G401 (cell line): ENCODE data around the gene UBR1. TPM values are rescaled to one million over a fixed set of nuclear protein-coding genes. Genes with fewer than 3 reads are reported as not detected.
"Not testable (repeated sequence)": the region's sequence is repeated elsewhere in the genome, so short reads cannot be mapped to it uniquely, and the experiment has no call there.

Source experiments
- DNase-seq: peaks from one replicate; pipeline ENCODE4 v3.0.0-alpha.2; 2015; ENCODE audit warnings: low spot score
- in situ Hi-C: cut with HindIII; loops from 2 replicates; pipeline ENCODE4 v1.10.0; 2016; ENCODE audit warnings: low sequenced_read_pairs, mixed read lengths
- total RNA-seq: library from RNA; depleted of rRNA; stranded (reverse); fragments of >200 nt; shearing (Covaris generic); gene quantifications from 2 replicates; pipeline ENCODE4 v1.2.3, GENCODE V29; 2014; rRNA removed

Gene UBR1
- 7.5 and 18.8 TPM in 2 replicates for total RNA-seq

- DNase-seq = peak; percentile 93
- in situ Hi-C loops = no loop called here
These were observed at the start of gene UBR1 for GRCh38 chr15:43105778-43106485. UBR1 (minus strand) TSS chr15:43106038; CDS start chr15:43106022, 16 bp downstream.

- in situ Hi-C loops = no loop called here
- DNase-seq = no peak
These were observed 47.4 kb upstream of the UBR1 start for GRCh38 chr15:43153269-43153668.

GRCh38 chr15:43151688-43152087 lies 45.9 kb upstream of the UBR1 start:
- in situ Hi-C loops = no loop called here
- DNase-seq = no peak

- in situ Hi-C loops = no loop called here
These were observed 44.5 kb upstream of the UBR1 start for GRCh38 chr15:43150191-43150929.

GRCh38 chr15:43146184-43146583 lies 40.3 kb upstream of the UBR1 start:
- in situ Hi-C loops = no loop called here

More at GRCh38 chr15:43150191-43150929, 44.5 kb upstream of the UBR1 start:
- no peak for DNase-seq

GRCh38 chr15:43144512-43144911 lies 38.7 kb upstream of the UBR1 start:
- in situ Hi-C loops = no loop called here
- no peak for DNase-seq

More at GRCh38 chr15:43146184-43146583, 40.3 kb upstream of the UBR1 start:
- no peak for DNase-seq

- no peak for DNase-seq
- in situ Hi-C loops = no loop called here
These were observed 37.5 kb upstream of the UBR1 start for GRCh38 chr15:43143203-43143941.

GRCh38 chr15:43135351-43135750 lies 29.5 kb upstream of the UBR1 start:
- DNase-seq = peak; percentile 83
- in situ Hi-C loops = no loop called here

GRCh38 chr15:43134157-43134635 lies 28.4 kb upstream of the UBR1 start:
- in situ Hi-C loops = no loop called here
- DNase-seq = peak; percentile 57

- in situ Hi-C loops = no loop called here
These were observed 27.8 kb upstream of the UBR1 start, which contains the start of gene TMEM62 for GRCh38 chr15:43133430-43134156. TMEM62 (plus strand) TSS chr15:43133586; CDS start chr15:43133803, 217 bp downstream.

GRCh38 chr15:43132830-43133429 lies 27.1 kb upstream of the UBR1 start:
- DNase-seq = no peak
- in situ Hi-C loops = no loop called here

More at GRCh38 chr15:43133430-43134156, 27.8 kb upstream of the UBR1 start, which contains the start of gene TMEM62:
- DNase-seq = peak; percentile 86

GRCh38 chr15:43128980-43129335 lies 23.1 kb upstream of the UBR1 start:
- in situ Hi-C loops = no loop called here
- no peak for DNase-seq

- DNase-seq, in situ Hi-C loops: not testable (repeated sequence)
These were observed 22.5 kb upstream of the UBR1 start for GRCh38 chr15:43128174-43128979.

GRCh38 chr15:43127752-43128151 lies 21.9 kb upstream of the UBR1 start:
- in situ Hi-C loops = no loop called here
- no peak for DNase-seq

GRCh38 chr15:43126356-43126755 lies 20.5 kb upstream of the UBR1 start:
- DNase-seq = no peak
- in situ Hi-C loops = no loop called here

GRCh38 chr15:43125100-43125661 lies 19.3 kb upstream of the UBR1 start:
- no peak for DNase-seq
- in situ Hi-C loops = no loop called here

GRCh38 chr15:43121863-43122262 lies 16.0 kb upstream of the UBR1 start:
- in situ Hi-C loops = no loop called here
- no peak for DNase-seq
